GM23338 (cell line): Measurements from ENCODE around the gene IRF5. TPM values are rescaled to one million over a fixed set of nuclear protein-coding genes. Genes with fewer than 3 reads are reported as not detected.

Source experiments
- ATAC-seq: fragments of 200-7000 bp; cut with Tn5 transposase; 3 replicates; pipeline ENCODE4 v1.9.1; 2020
- DNase-seq: peaks from one replicate; pipeline ENCODE4 v3.0.0-alpha.2; 2015; ENCODE audit warnings: low spot score
- H2AFZ ChIP-seq: fragments of 200-600 bp; sonication (generic); 2 replicates; pipeline ENCODE4 v1.8.0; 2016; ENCODE audit warnings: antibody characterized with exemption, mild to moderate bottlenecking, moderate library complexity
- H3F3A ChIP-seq: fragments of 200-600 bp; sonication (generic); replicated peaks from 2 replicates; pipeline ENCODE4 v1.8.0; 2017; ENCODE audit warnings: antibody characterized with exemption, mixed run types, low read depth
- H3K27ac ChIP-seq: fragments of 200-600 bp; sonication (generic); 2 replicates; pipeline ENCODE4 v1.6.1; 2016; ENCODE audit warnings: low read depth
- H3K27me3 ChIP-seq: fragments of 200-600 bp; sonication (generic); 2 replicates; pipeline ENCODE4 v1.8.0; 2016; ENCODE audit warnings: mild to moderate bottlenecking, mixed run types, moderate library complexity; ENCODE audit not compliant: insufficient read depth
- H3K36me3 ChIP-seq: fragments of 200-600 bp; sonication (generic); 2 replicates; pipeline ENCODE4 v1.8.0; 2016; ENCODE audit warnings: mild to moderate bottlenecking; ENCODE audit not compliant: insufficient read depth
- H3K4me1 ChIP-seq: fragments of 200-600 bp; sonication (generic); 2 replicates; pipeline ENCODE4 v1.8.0; 2016; ENCODE audit warnings: mild to moderate bottlenecking, moderate library complexity; ENCODE audit not compliant: insufficient read depth
- H3K4me2 ChIP-seq: fragments of 200-600 bp; sonication (generic); 2 replicates; pipeline ENCODE4 v1.7.1; 2017; ENCODE audit warnings: mixed run types
- H3K4me3 ChIP-seq: fragments of 200-600 bp; sonication (generic); 2 replicates; pipeline ENCODE4 v1.6.1; 2016; ENCODE audit warnings: mixed run types
- H3K79me2 ChIP-seq: fragments of 200-600 bp; sonication (generic); replicated peaks from 2 replicates; pipeline ENCODE4 v1.8.0; 2017; ENCODE audit warnings: mild to moderate bottlenecking; ENCODE audit not compliant: insufficient read depth
- H3K9me2 ChIP-seq: fragments of 200-600 bp; sonication (generic); 2 replicates; pipeline ENCODE4 v1.8.0; 2017; ENCODE audit not compliant: insufficient read depth
- H4K20me1 ChIP-seq: fragments of 200-600 bp; sonication (generic); replicated peaks from 2 replicates; pipeline ENCODE4 v1.8.0; 2017; ENCODE audit warnings: mild to moderate bottlenecking; ENCODE audit not compliant: insufficient read depth
- H3K27ac Mint-ChIP-seq: 2 replicates; pipeline ENCODE4 v1.8.0; 2020; ENCODE audit warnings: inconsistent platforms, mild to moderate bottlenecking, moderate library complexity, mixed read lengths
- H3K27me3 Mint-ChIP-seq: 3 replicates; pipeline ENCODE4 v1.8.0; 2022; ENCODE audit warnings: low read depth, mild to moderate bottlenecking, moderate library complexity, mixed read lengths, inconsistent platforms; ENCODE audit not compliant: insufficient read depth, poor library complexity
- H3K36me3 Mint-ChIP-seq: 3 replicates; pipeline ENCODE4 v1.8.0; 2021; ENCODE audit warnings: low read depth, mild to moderate bottlenecking, inconsistent platforms, moderate library complexity, mixed read lengths
- H3K4me1 Mint-ChIP-seq: 3 replicates; pipeline ENCODE4 v1.8.0; 2020; ENCODE audit warnings: mild to moderate bottlenecking, inconsistent platforms, mixed read lengths
- H3K4me3 Mint-ChIP-seq: 3 replicates; pipeline ENCODE4 v1.8.0; 2021; ENCODE audit warnings: moderate library complexity, mild to moderate bottlenecking, inconsistent platforms, mixed read lengths
- H3K9me3 Mint-ChIP-seq: 3 replicates; pipeline ENCODE4 v1.8.0; 2020; ENCODE audit warnings: moderate library complexity, mild to moderate bottlenecking, inconsistent platforms, mixed read lengths
- CREB1 ChIP-seq: fragments of 250-450 bp; sonication (Bioruptor Pico); IDR thresholded peaks from 2 replicates; pipeline ENCODE4 v1.5.0; 2020; ENCODE audit warnings: low read depth, mild to moderate bottlenecking, moderate library complexity
- CTCF ChIP-seq, 2 experiments: fragments of 200-600 bp in 1 of 2; sonication (generic) in 1 of 2; conservative IDR thresholded peaks; 2 replicates each; pipeline versions ENCODE4 v1.5.1 to v1.6.1; 2016 to 2017; ENCODE audit warnings: antibody characterized with exemption in 2 of 2, low read depth in 2 of 2, mild to moderate bottlenecking in 2 of 2, moderate library complexity in 1 of 2
- ETS1 ChIP-seq: IDR thresholded peaks from 2 replicates; pipeline ENCODE4 v1.6.1; 2016; ENCODE audit warnings: antibody characterized with exemption
- EZH2 ChIP-seq: fragments of 200-600 bp; sonication (generic); IDR thresholded peaks from one replicate; pipeline ENCODE4 v1.8.0; 2017; ENCODE audit warnings: antibody characterized with exemption, mild to moderate bottlenecking, low read depth; ENCODE audit not compliant: unreplicated experiment
- EZH2phosphoT487 ChIP-seq: fragments of 200-600 bp; sonication (generic); IDR thresholded peaks from one replicate; pipeline ENCODE4 v1.8.1; 2018; ENCODE audit warnings: antibody characterized with exemption; ENCODE audit not compliant: unreplicated experiment
- JUNB ChIP-seq: IDR thresholded peaks from one replicate; pipeline ENCODE4 v1.6.1; 2016; ENCODE audit warnings: antibody characterized with exemption; ENCODE audit not compliant: unreplicated experiment
- NANOG ChIP-seq: IDR thresholded peaks from 2 replicates; pipeline ENCODE4 v1.6.1; 2016; ENCODE audit warnings: antibody characterized with exemption, borderline replicate concordance
- POLR2AphosphoS5 ChIP-seq: IDR thresholded peaks from 2 replicates; pipeline ENCODE4 v1.6.1; 2016; ENCODE audit warnings: antibody characterized with exemption, low read depth
- REST ChIP-seq: IDR thresholded peaks from one replicate; pipeline ENCODE4 v1.6.1; 2018; ENCODE audit warnings: antibody characterized with exemption; ENCODE audit not compliant: unreplicated experiment
- STAT1 ChIP-seq: IDR thresholded peaks from one replicate; pipeline ENCODE4 v1.6.1; 2016; ENCODE audit warnings: antibody characterized with exemption; ENCODE audit not compliant: unreplicated experiment
- ZNF114 ChIP-seq: fragments of 250-450 bp; sonication (Bioruptor Pico); IDR thresholded peaks from 2 replicates; pipeline ENCODE4 v1.5.0; 2020; ENCODE audit warnings: mild to moderate bottlenecking, moderate library complexity
- ZNF331 ChIP-seq: fragments of 250-450 bp; sonication (Bioruptor Pico); IDR thresholded peaks from 2 replicates; pipeline ENCODE4 v1.5.0; 2020; ENCODE audit warnings: low read depth, mild to moderate bottlenecking, moderate library complexity
- ZNF462 ChIP-seq: fragments of 250-450 bp; sonication (Bioruptor Pico); IDR thresholded peaks from 2 replicates; pipeline ENCODE4 v1.5.0; 2020; ENCODE audit warnings: mild to moderate bottlenecking, moderate library complexity
- polyA plus RNA-seq: library from polyadenylated mRNA; unstranded; fragments of >200 nt; fragmentation: Nextera tagmentation; extraction: Ambion mirVana; gene quantifications from 2 replicates; pipeline ENCODE4 v1.2.1, GENCODE V29; 2016
- total RNA-seq: library from RNA; depleted of rRNA; stranded (reverse); fragments of >200 nt; shearing (Covaris generic); gene quantifications from 2 replicates; pipeline ENCODE4 v1.2.3, GENCODE V29; 2014

IRF5 gene
- total and polyA plus RNA-seq, 2 experiments from 2014 or later, result 0.37 to 3.7 TPM

- Mint-ChIP-seq H3K27me3 (peaks cover 11% of the 10 kb centered on the region), H3K36me3 (peaks cover 4% of the 10 kb centered on the region), H3K4me1 (peaks cover 3% of the 10 kb centered on the region; the same call in 2 of the 3 replicates), H3K27ac (no peak overlapping the region), H3K4me3 (no peak overlapping the region), H3K9me3 (peaks cover 13% of the 10 kb centered on the region; the same call in 2 of the 3 replicates)
- no peaks in the 10 kb centered on the region for H3K4me1 ChIP-seq
- H3K4me2 ChIP-seq, result no peak overlapping the region
- no peak overlapping the region for H2AFZ ChIP-seq
- no peaks in the 10 kb centered on the region for H3K79me2 ChIP-seq
- DNase-seq, result no peak
- 0 out of 2 replicates have a peak, but pooled peaks cover 5% of the 10 kb centered on the region for H3K9me2 ChIP-seq
- no peak overlapping the region for H3K27ac ChIP-seq
- no peak overlapping the region for H3K4me3 ChIP-seq
- TF ChIP-seq CTCF (conservative IDR thresholded peaks at IDR 0.05; ENCODE audit: low read depth in 2 of 2), result no peak
- TF ChIP-seq CREB1 (CRISPR knock-in tag), result no peak
- no peak for TF ChIP-seq NANOG
- TF ChIP-seq EZH2, result no peak
- TF ChIP-seq POLR2AphosphoS5, result no peak
- no peak for TF ChIP-seq STAT1
- no peak for TF ChIP-seq JUNB
- no peak for TF ChIP-seq ZNF462 (CRISPR knock-in tag)
- TF ChIP-seq ZNF331 (CRISPR knock-in tag), result no peak
- no peak for TF ChIP-seq ETS1
- no peak for TF ChIP-seq EZH2phosphoT487
- no peak for TF ChIP-seq ZNF114 (CRISPR knock-in tag)
- no peak for TF ChIP-seq REST
- no peak for ATAC-seq
- H3K27me3 ChIP-seq, result peaks cover 6% of the 10 kb centered on the region; the same call in 1 of the 2 replicates
- H3K36me3 ChIP-seq, result 0 out of 2 replicates have a peak, but pooled peaks cover 7% of the 10 kb centered on the region
- no peaks in the 10 kb centered on the region for H3F3A ChIP-seq
- H4K20me1 ChIP-seq, result no peaks in the 10 kb centered on the region
These were observed 34.8 kb upstream of the IRF5 start for GRCh38 chr7:128902761-128903585.
